Measurements from ENCODE around the gene CDH18.
"Not testable (repeated sequence)": the region's sequence is repeated elsewhere in the genome, so short reads cannot be mapped to it uniquely, and the experiment has no call there.

The CDH18 gene

GRCh38 chr5:19782566-19782965, 205.4 kb downstream of the CDH18 start:
- Histone ChIP-seq H3K4me1 (ENCODE audit: insufficient read depth, low read length) (no peaks in the 10 kb centered on the region), H4K20me1 (ENCODE audit: insufficient read depth, low read length) (no peaks in the 10 kb centered on the region), H3K4me3 (ENCODE audit: low read depth in 1 of 2, low read length in 2 of 2) (no peak overlapping the region), H3K27me3 (ENCODE audit: insufficient read depth, low read length, poor library complexity) (no peaks in the 10 kb centered on the region), H3K4me2 (ENCODE audit: insufficient read depth, low read length) (no peak overlapping the region), H3K36me3 (ENCODE audit: insufficient read depth, low read length) (no peaks in the 10 kb centered on the region), H3K9me3 (ENCODE audit: insufficient read depth, low read length, severe bottlenecking) (no peaks in the 10 kb centered on the region), H2AFZ (ENCODE audit: low read depth, low read length) (no peak overlapping the region), H3K79me2 (ENCODE audit: insufficient read depth, low read length) (no peaks in the 10 kb centered on the region), H3K27ac (ENCODE audit: low read length) (no peak overlapping the region), H3K9ac (ENCODE audit: low read depth, low read length) (no peak overlapping the region)
- ATAC-seq (ENCODE audit: insufficient read depth, low read depth) (no peak), DNase-seq (no peak)
- TF ChIP-seq EZH2 (IDR thresholded peaks at IDR 0.05; ENCODE audit: borderline replicate concordance, low read depth, low read length, severe bottlenecking), result no peak
- TF ChIP-seq CTCF (IDR thresholded peaks at IDR 0.05; ENCODE audit: borderline replicate concordance, extremely low read depth, low read length, poor library complexity, severe bottlenecking), result no peak

- no peak overlapping the region for H3K4me2 ChIP-seq (ENCODE audit: insufficient read depth, low read length)
- ATAC-seq (ENCODE audit: insufficient read depth, low read depth), result no peak
- no peaks in the 10 kb centered on the region for H3K27me3 ChIP-seq (ENCODE audit: insufficient read depth, low read length, poor library complexity)
- H3K4me1 ChIP-seq (ENCODE audit: insufficient read depth, low read length), result no peaks in the 10 kb centered on the region
- no peaks in the 10 kb centered on the region for H4K20me1 ChIP-seq (ENCODE audit: insufficient read depth, low read length)
- no peaks in the 10 kb centered on the region for H3K9me3 ChIP-seq (ENCODE audit: insufficient read depth, low read length, severe bottlenecking)
- H2AFZ ChIP-seq (ENCODE audit: low read depth, low read length), result no peak overlapping the region
- no peak overlapping the region for H3K4me3 ChIP-seq (ENCODE audit: low read depth in 1 of 2, low read length in 2 of 2)
- no peak overlapping the region for H3K9ac ChIP-seq (ENCODE audit: low read depth, low read length)
- H3K36me3 ChIP-seq (ENCODE audit: insufficient read depth, low read length), result no peaks in the 10 kb centered on the region
- TF ChIP-seq CTCF (IDR thresholded peaks at IDR 0.05; ENCODE audit: borderline replicate concordance, extremely low read depth, low read length, poor library complexity, severe bottlenecking) (no peak), EZH2 (IDR thresholded peaks at IDR 0.05; ENCODE audit: borderline replicate concordance, low read depth, low read length, severe bottlenecking) (no peak)
- H3K27ac ChIP-seq (ENCODE audit: low read length), result no peak overlapping the region
- no peak for DNase-seq
- no peaks in the 10 kb centered on the region for H3K79me2 ChIP-seq (ENCODE audit: insufficient read depth, low read length)
Measured at GRCh38 chr5:19777363-19777762, 210.6 kb downstream of the CDH18 start.

GRCh38 chr5:19776886-19777285, 211.1 kb downstream of the CDH18 start:
- H3K36me3 ChIP-seq (ENCODE audit: insufficient read depth, low read length); H3K9ac ChIP-seq (ENCODE audit: low read depth, low read length); H3K4me1 ChIP-seq (ENCODE audit: insufficient read depth, low read length); H3K9me3 ChIP-seq (ENCODE audit: insufficient read depth, low read length, severe bottlenecking); H3K27me3 ChIP-seq (ENCODE audit: insufficient read depth, low read length, poor library complexity); H3K4me2 ChIP-seq (ENCODE audit: insufficient read depth, low read length); ATAC-seq (ENCODE audit: insufficient read depth, low read depth); H4K20me1 ChIP-seq (ENCODE audit: insufficient read depth, low read length); H3K79me2 ChIP-seq (ENCODE audit: insufficient read depth, low read length); DNase-seq; H2AFZ ChIP-seq (ENCODE audit: low read depth, low read length); H3K4me3 ChIP-seq (ENCODE audit: low read depth in 1 of 2, low read length in 2 of 2); H3K27ac ChIP-seq (ENCODE audit: low read length): not testable (repeated sequence)

GRCh38 chr5:19771174-19771835, 216.7 kb downstream of the CDH18 start:
- Histone ChIP-seq H3K9ac (ENCODE audit: low read depth, low read length) (no peak overlapping the region), H2AFZ (ENCODE audit: low read depth, low read length) (no peak overlapping the region), H3K4me2 (ENCODE audit: insufficient read depth, low read length) (no peak overlapping the region), H4K20me1 (ENCODE audit: insufficient read depth, low read length) (no peaks in the 10 kb centered on the region), H3K27me3 (ENCODE audit: insufficient read depth, low read length, poor library complexity) (no peaks in the 10 kb centered on the region), H3K9me3 (ENCODE audit: insufficient read depth, low read length, severe bottlenecking) (no peaks in the 10 kb centered on the region), H3K36me3 (ENCODE audit: insufficient read depth, low read length) (no peaks in the 10 kb centered on the region), H3K4me1 (ENCODE audit: insufficient read depth, low read length) (no peaks in the 10 kb centered on the region), H3K4me3 (ENCODE audit: low read depth in 1 of 2, low read length in 2 of 2) (no peak overlapping the region), H3K27ac (ENCODE audit: low read length) (no peak overlapping the region), H3K79me2 (ENCODE audit: insufficient read depth, low read length) (no peaks in the 10 kb centered on the region)
- TF ChIP-seq CTCF (IDR thresholded peaks at IDR 0.05; ENCODE audit: borderline replicate concordance, extremely low read depth, low read length, poor library complexity, severe bottlenecking), result no peak
- TF ChIP-seq EZH2 (IDR thresholded peaks at IDR 0.05; ENCODE audit: borderline replicate concordance, low read depth, low read length, severe bottlenecking), result no peak
- no peak for ATAC-seq (ENCODE audit: insufficient read depth, low read depth)
- no peak for DNase-seq

Measured in DND-41 (cell line).